Astrocyte (in vitro differentiated cells and primary cell): ENCODE measurements around the gene ZNF362.

Source experiments
- CTCF ChIP-seq: IDR thresholded peaks from 2 replicates; pipeline ENCODE4 v1.5.1; 2011; ENCODE audit warnings: low read depth, mild to moderate bottlenecking, inconsistent platforms, low read length, moderate library complexity; ENCODE audit not compliant: insufficient read depth
- EZH2 ChIP-seq: IDR thresholded peaks from 2 replicates; pipeline ENCODE4 v1.6.1; 2012; ENCODE audit warnings: mild to moderate bottlenecking, low read length, inconsistent platforms; ENCODE audit not compliant: insufficient read depth

GRCh38 chr1:33337441-33337840 is 81.1 kb downstream of the ZNF362 start:
- TF ChIP-seq EZH2 (no peak), CTCF (no peak)
